GM10248 (cell line): Measurements from ENCODE around the gene CX3CL1.

Experiments
- CTCF ChIA-PET: fragments of 300-600 bp; sonication (Branson Sonifier 250); formaldehyde crosslinking; extraction: SDS; loops from one replicate; lab custom pipeline; 2021; ENCODE audit warnings: antibody characterized with exemption; lab: Yijun Ruan, JAX
- POLR2A ChIA-PET: fragments of 350-650 bp; sonication (Branson Sonifier 250); formaldehyde crosslinking; extraction: SDS; loops from one replicate; lab custom pipeline; 2020; ENCODE audit warnings: antibody characterized with exemption; lab: Yijun Ruan, JAX
- DNase-seq: peaks from one replicate; pipeline ENCODE4 v3.0.0; 2012; ENCODE audit errors: extremely low spot score
- TF ChIP-seq, protein P1 (sequence below): IDR thresholded peaks from 2 replicates; pipeline ENCODE4 v1.5.1; 2012; ENCODE audit warnings: mild to moderate bottlenecking, low read depth; ENCODE audit errors: extremely low read depth, missing control alignments, control extremely low read depth

CX3CL1 gene

DNA sequence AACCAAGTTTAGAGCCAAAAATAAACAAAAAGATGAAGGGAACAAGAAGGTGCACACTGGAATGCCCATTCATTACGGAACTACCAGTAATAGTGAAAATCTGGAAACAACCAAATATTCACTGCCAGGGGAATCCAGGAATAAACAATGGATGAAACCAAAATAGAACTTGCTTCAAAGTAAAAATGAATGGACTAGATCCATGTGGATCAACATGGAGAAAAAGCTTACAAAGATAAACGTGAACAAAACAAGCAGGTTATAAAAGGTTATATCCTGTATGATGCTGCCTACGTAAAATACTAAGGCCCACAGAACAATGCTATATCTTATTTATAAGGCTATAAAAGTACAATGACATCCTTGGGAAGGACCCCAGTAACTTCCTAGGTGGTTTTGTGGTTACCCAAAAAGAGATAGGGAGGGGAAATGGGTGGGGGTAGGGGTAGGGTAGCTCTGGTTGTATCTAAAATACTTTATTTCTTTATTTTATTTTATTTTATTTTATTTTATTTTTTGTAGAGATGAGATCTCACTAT is 26.6 kb upstream of the CX3CL1 start:
- ChIA-PET CTCF (interaction anchor here (0.7 to 3.4 kb wide), 5 partner anchors 11 to 71 kb away, joined by 3 to 8 read pairs (median 3); no protein-coding TSS in a partner anchor), POLR2A (no interaction called here)

DNA sequence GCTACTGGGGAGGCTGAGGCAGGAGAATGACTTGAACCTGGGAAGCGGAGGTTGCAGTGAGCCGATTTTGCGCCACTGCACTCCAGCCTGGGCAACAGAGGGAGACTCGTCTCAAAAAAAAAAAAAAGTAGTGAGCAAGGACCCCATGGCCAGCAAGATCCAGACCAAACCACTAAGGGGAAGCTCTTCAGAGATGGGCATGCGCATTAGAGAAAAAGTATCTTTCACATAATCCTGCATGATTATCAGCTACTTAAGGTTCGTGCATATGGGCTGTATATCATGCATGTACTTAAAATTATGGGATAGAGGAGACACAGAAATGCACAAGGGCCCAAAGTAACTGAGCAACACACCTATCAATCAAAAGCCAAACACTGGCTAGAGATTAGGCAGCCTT is 24.4 kb upstream of the CX3CL1 start:
- TF ChIP-seq, protein P1, sequence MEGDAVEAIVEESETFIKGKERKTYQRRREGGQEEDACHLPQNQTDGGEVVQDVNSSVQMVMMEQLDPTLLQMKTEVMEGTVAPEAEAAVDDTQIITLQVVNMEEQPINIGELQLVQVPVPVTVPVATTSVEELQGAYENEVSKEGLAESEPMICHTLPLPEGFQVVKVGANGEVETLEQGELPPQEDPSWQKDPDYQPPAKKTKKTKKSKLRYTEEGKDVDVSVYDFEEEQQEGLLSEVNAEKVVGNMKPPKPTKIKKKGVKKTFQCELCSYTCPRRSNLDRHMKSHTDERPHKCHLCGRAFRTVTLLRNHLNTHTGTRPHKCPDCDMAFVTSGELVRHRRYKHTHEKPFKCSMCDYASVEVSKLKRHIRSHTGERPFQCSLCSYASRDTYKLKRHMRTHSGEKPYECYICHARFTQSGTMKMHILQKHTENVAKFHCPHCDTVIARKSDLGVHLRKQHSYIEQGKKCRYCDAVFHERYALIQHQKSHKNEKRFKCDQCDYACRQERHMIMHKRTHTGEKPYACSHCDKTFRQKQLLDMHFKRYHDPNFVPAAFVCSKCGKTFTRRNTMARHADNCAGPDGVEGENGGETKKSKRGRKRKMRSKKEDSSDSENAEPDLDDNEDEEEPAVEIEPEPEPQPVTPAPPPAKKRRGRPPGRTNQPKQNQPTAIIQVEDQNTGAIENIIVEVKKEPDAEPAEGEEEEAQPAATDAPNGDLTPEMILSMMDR = no peak
- ChIA-PET POLR2A (interaction anchor here (0.6 kb wide), 1 partner anchor 9 kb away, joined by 3 read pairs; no protein-coding TSS in a partner anchor), CTCF (interaction anchor here (0.9 to 1.2 kb wide), 3 partner anchors 10 to 71 kb away, joined by 3 to 5 read pairs (median 4); no protein-coding TSS in a partner anchor)
- no peak for DNase-seq

More for the DNA sequence above, 26.6 kb upstream of the CX3CL1 start:
- TF ChIP-seq, protein P1 = no peak
- no peak for DNase-seq

DNA sequence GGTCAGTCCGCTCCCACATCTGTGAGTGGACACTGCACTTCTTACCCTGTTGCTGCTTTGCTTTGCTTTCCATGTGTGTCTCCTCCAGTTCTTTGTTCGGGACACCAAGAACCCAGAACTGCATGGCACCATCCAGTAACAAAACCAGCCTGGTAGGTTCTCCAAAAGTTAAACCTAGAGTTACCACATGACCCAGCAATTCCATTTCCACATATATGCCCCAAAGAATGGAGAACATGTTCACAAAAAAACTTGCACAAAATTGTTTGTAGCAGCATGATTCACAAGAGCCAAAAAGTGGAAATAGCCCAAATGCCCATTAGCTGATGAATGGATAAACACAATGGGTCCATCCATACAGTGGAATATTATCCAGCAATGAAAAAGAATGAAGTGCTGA is 24.0 kb upstream of the CX3CL1 start:
- TF ChIP-seq, protein P1 = no peak
- no peak for DNase-seq
- CTCF ChIA-PET = interaction anchor here (0.9 kb wide), 2 partner anchors 9 to 65 kb away, joined by 3 to 5 read pairs; no protein-coding TSS in a partner anchor
- POLR2A ChIA-PET = no interaction called here

DNA sequence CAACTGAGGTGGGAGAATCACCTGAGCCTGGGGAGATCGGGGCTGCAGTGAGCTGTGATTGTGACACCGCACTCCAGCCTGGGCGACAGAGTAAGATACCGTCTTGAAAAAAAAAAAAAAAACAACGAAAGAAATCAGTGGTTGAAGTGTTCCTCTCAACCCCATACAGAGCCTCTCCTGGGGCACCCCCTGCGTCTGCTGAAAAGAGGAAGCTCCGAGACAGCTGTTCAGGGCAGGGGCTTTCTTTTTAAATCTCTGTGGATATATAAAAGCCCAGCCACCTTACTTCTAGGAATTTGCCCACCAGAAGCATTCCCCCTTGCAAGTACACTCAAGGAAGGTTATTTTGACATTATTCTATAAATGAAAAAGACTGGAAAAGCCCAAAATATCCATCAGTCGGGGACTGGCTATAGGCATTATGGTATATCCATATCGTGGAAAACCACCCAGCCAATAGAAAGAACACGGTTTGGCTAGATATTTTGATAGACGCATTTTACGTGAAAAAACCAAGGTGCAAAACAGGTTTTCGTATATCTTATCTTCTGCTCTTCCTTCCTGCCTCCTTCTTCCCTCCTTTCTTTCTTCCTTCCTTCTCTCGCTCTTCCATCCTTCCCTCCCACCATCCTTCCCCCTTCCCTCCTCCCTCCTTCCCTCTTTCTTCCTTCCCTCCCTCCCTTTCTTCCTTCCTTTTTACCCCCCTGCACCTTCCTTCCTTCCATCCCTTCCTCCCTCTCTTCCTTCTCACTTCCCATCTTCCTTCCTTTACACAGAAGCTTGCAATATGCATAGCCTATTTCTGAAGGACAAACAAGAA is 22.9 kb upstream of the CX3CL1 start:
- POLR2A ChIA-PET = interaction anchor here (0.5 to 0.7 kb wide), 3 partner anchors 9 to 174 kb away, joined by 3 to 5 read pairs (median 5); no protein-coding TSS in a partner anchor
- DNase-seq = peak; percentile 83

DNA sequence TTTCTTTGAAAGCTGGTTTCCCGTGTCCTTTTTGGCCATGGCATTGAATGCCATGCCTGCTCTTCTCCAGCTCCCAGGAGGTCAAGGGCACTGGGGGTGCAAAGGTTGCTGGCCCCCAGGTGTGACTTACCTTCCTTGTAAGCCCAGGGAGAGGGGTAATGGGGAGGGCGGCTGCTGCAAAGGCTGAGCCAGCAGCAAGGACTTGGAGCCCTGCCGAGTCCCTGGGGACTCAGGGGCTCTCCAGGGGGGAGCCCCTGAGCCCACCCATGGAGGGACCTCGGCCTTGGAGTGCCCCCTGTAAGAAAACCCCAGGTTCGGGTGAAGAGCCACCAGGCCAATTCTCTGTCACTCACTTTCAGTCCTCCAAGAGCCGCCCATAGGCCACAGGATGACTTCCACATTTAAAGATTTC is 19.6 kb upstream of the CX3CL1 start:
- POLR2A ChIA-PET = no interaction called here

More for the DNA sequence above, 22.9 kb upstream of the CX3CL1 start:
- CTCF ChIA-PET = interaction anchor here (1.1 to 1.9 kb wide), 5 partner anchors 11 to 70 kb away, joined by 3 to 6 read pairs (median 4); no protein-coding TSS in a partner anchor
- TF ChIP-seq, protein P1 = no peak

More for the DNA sequence above, 19.6 kb upstream of the CX3CL1 start:
- no peak for DNase-seq
- CTCF ChIA-PET = interaction anchor here (0.9 to 3.1 kb wide), 6 partner anchors 10 to 167 kb away, joined by 3 to 16 read pairs (median 4); no protein-coding TSS in a partner anchor
- TF ChIP-seq, protein P1 = no peak
